Type B pancreatic cell (in vitro differentiated cells): ENCODE measurements around the gene IRF3. TPM values are rescaled to one million over a fixed set of nuclear protein-coding genes. Genes with fewer than 3 reads are reported as not detected.

ENCODE experiments used
- DNase-seq: peaks from one replicate; pipeline ENCODE4 v3.0.0; 2021; ENCODE audit warnings: mixed read lengths; ENCODE audit not compliant: unreplicated experiment; ENCODE audit errors: extremely low spot score
- H3K27ac Mint-ChIP-seq: 2 replicates; pipeline ENCODE4 v1.8.0; 2021; ENCODE audit warnings: mild to moderate bottlenecking, mixed read lengths
- H3K27me3 Mint-ChIP-seq: 2 replicates; pipeline ENCODE4 v1.8.0; 2021; ENCODE audit warnings: mixed read lengths
- H3K36me3 Mint-ChIP-seq: 2 replicates; pipeline ENCODE4 v1.8.0; 2021; ENCODE audit warnings: mixed read lengths
- H3K4me1 Mint-ChIP-seq: one replicate; pipeline ENCODE4 v1.8.0; 2021; ENCODE audit warnings: mixed read lengths; ENCODE audit not compliant: unreplicated experiment
- H3K4me3 Mint-ChIP-seq: 2 replicates; pipeline ENCODE4 v1.8.0; 2021; ENCODE audit warnings: mild to moderate bottlenecking, mixed read lengths
- H3K9me3 Mint-ChIP-seq: 2 replicates; pipeline ENCODE4 v1.8.0; 2021; ENCODE audit warnings: mixed read lengths
- total RNA-seq: library from RNA; stranded (reverse); gene quantifications from 2 replicates; pipeline ENCODE4 v1.2.1, GENCODE V29; 2021; ENCODE audit warnings: low replicate concordance
- TF ChIP-seq, protein P1 (sequence below): fragments of 200-600 bp; sonication (generic); conservative IDR thresholded peaks from 2 replicates; pipeline ENCODE4 v1.5.0; 2021; ENCODE audit warnings: antibody characterized with exemption, mild to moderate bottlenecking

The IRF3 gene
- total RNA-seq, 1 donor from 2014 or later = 81.4 TPM

GRCh38 chr19:49681830-49682229 lies 16.2 kb upstream of the IRF3 start:
- Mint-ChIP-seq H3K36me3 (peaks cover 8% of the 10 kb centered on the region), H3K27ac (no peak overlapping the region), H3K4me3 (no peak overlapping the region), H3K4me1 (peaks cover 9% of the 10 kb centered on the region), H3K9me3 (no peaks in the 10 kb centered on the region), H3K27me3 (no peaks in the 10 kb centered on the region)
- DNase-seq = peak; percentile 63
- TF ChIP-seq, protein P1, sequence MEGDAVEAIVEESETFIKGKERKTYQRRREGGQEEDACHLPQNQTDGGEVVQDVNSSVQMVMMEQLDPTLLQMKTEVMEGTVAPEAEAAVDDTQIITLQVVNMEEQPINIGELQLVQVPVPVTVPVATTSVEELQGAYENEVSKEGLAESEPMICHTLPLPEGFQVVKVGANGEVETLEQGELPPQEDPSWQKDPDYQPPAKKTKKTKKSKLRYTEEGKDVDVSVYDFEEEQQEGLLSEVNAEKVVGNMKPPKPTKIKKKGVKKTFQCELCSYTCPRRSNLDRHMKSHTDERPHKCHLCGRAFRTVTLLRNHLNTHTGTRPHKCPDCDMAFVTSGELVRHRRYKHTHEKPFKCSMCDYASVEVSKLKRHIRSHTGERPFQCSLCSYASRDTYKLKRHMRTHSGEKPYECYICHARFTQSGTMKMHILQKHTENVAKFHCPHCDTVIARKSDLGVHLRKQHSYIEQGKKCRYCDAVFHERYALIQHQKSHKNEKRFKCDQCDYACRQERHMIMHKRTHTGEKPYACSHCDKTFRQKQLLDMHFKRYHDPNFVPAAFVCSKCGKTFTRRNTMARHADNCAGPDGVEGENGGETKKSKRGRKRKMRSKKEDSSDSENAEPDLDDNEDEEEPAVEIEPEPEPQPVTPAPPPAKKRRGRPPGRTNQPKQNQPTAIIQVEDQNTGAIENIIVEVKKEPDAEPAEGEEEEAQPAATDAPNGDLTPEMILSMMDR = no peak

DNA sequence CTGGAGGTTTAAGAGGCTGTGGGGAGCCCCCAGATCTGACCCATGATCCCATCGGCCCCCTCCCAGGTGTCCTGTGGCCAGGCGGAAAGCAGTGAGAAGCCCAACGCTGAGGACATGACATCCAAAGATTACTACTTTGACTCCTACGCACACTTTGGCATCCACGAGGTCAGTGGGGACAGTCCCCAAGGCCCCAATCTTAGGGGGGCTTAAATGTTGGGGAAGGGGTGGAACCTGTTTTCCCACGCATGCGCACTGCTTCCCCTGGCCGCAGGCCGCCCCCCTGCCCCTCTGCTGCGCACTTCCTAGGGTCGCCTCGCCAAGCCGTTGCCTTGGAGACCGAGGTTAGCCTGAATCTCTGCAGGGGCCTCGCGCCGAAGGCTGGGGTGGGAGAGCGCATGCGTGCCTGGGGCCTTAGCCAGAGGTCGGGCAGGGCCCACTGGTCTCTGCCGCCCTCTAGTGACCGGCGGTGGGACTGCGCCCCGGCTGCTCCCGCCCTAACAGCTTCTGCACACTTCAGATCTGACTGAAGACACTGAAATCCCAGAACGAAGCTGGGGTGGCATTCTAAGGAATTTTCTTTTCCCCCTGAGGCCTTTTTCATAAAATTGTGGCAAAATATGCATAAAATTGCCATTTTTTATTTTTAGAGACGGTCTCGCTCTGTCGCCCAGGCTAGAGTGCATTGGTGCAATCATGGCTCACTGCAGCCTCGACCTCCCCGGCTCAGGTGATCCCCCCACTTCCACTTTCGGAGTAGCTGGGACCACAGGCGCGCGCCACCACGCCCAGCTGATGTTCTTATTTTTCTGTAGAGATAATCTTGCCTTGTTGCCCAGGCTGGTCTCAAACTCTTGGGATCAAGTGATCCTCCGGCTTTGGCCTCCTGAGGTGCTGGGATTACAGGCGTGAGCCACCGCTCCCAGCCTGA lies 15.0 kb upstream of the IRF3 start:
- Mint-ChIP-seq H3K4me3 (peak overlapping the region; percentile 34), H3K27me3 (no peaks in the 10 kb centered on the region), H3K36me3 (peaks cover 8% of the 10 kb centered on the region), H3K9me3 (no peaks in the 10 kb centered on the region), H3K27ac (peak overlapping the region; percentile 63), H3K4me1 (peaks cover 9% of the 10 kb centered on the region)
- DNase-seq = peak; percentile 98
- TF ChIP-seq, protein P1 = peak; percentile 100

DNA sequence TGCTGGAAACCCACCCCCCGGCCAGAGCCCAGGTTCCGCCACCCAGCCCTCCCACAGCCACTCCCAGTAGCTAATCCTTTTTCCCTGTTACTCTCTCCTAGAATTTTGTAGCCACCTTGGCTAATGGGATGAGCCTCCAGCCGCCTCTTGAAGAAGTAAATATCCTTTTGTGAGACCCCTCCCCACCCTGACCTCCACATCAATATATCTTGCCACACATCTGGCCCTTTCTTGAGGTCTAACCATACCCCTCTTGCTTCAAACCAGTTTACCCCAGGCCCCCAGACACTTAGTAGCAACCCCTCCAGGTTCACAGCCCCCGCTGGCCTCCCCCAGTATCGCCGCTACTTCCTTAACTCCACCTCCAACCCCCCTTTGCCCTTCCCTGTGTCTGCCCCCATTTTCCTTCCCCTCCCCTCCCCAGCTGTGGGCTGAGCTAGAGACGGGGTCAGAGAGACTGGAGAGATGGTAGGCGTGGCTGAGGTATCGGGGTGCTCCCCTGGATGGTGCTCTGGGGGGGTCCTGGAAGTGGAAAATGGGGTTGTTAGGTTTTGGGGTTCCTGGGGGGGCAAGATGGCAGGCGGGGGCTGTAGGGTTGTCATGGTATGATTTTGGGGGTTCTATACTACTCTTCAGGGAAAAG lies 14.2 kb upstream of the IRF3 start:
- H3K27ac Mint-ChIP-seq = peak overlapping the region; percentile 64
- TF ChIP-seq, protein P1 = no peak
- DNase-seq = peak; percentile 62

GRCh38 chr19:49678985-49679770 lies 13.5 kb upstream of the IRF3 start:
- Mint-ChIP-seq H3K4me1 (peaks cover 9% of the 10 kb centered on the region), H3K36me3 (peaks cover 4% of the 10 kb centered on the region), H3K9me3 (no peaks in the 10 kb centered on the region), H3K27me3 (no peaks in the 10 kb centered on the region), H3K27ac (peak overlapping the region; percentile 64), H3K4me3 (peak overlapping the region; percentile 54)
- TF ChIP-seq, protein P1 = no peak
- no peak for DNase-seq

More for the DNA sequence above, 14.2 kb upstream of the IRF3 start:
- Mint-ChIP-seq H3K36me3 (peaks cover 5% of the 10 kb centered on the region), H3K4me3 (peak overlapping the region; percentile 76), H3K4me1 (peaks cover 9% of the 10 kb centered on the region), H3K27me3 (no peaks in the 10 kb centered on the region), H3K9me3 (no peaks in the 10 kb centered on the region)

DNA sequence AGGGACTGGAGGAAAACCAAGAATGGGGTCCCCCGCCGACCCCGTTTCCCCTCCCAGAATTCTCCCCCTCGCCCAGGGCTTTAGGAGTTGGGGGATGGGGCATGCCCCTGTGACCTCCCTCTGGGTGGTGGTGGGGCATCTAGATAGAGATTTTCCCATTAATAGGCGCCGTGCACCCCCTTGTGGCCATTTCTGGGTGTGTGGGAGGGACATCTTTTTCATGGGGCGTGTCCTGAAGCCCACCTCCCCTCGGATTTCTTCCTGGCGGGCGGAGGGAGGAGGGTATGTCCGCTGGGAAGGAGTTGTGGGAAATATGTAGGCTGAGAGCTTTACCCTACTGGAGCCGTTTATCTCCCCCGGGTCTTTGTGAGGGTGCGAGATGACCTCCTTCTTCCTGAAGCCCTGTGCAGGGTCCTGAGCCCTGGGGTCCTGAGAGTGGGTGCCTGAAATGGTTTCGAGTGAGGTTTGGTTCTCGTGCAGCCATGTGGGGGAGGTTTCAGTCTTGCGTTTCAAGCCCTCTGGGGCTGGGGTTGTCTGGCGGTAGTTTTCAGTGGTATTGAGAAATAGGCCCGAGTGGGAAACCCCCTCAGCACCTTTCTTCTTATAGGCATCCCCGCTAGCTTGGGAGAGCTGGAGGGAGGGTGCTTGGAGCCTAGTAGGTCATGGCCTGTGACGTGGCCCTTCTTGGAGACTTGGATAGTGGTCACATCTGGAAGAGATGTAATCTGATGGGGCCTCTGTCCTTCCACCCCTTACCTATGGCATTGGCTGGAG lies 12.4 kb upstream of the IRF3 start:
- peaks cover 9% of the 10 kb centered on the region for H3K4me1 Mint-ChIP-seq
- TF ChIP-seq, protein P1 = peak; percentile 87
- no peaks in the 10 kb centered on the region for H3K9me3 Mint-ChIP-seq
- peak overlapping the region; percentile 92 for H3K27ac Mint-ChIP-seq
- no peaks in the 10 kb centered on the region for H3K27me3 Mint-ChIP-seq
- peak; percentile 87 for DNase-seq
- no peaks in the 10 kb centered on the region for H3K36me3 Mint-ChIP-seq
- H3K4me3 Mint-ChIP-seq = peak overlapping the region; percentile 92
